C4-2B (cell line): ENCODE results near the gene CST3.

Source experiments
- ZFX ChIP-seq: fragments of 450-650 bp; IDR thresholded peaks from 2 replicates; pipeline ENCODE4 v1.6.1; 2017
- TF ChIP-seq, protein P1 (sequence below): fragments of 450-650 bp; conservative IDR thresholded peaks from 2 replicates; pipeline ENCODE4 v1.5.1; 2017; ENCODE audit warnings: mild to moderate bottlenecking

DNA sequence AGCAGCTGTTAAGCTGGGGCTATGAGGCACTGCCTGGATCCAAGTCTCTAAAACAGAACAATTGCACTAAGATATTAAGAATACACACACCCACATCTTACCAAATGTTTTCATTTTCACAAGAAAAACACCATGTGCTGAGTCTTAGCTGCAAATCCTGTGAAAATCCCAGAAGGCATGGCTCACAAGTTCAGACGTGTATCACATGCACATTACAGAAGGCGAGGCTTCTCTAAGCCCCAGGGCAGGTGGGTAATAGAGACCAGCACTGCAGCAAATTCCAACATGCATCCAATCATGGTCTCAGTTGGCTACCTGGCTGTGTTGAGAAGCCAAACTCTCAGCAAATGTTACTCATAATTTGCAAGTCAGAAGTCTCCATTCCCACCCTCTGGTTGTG is 16.2 kb upstream of the CST3 start:
- TF ChIP-seq, protein P1, sequence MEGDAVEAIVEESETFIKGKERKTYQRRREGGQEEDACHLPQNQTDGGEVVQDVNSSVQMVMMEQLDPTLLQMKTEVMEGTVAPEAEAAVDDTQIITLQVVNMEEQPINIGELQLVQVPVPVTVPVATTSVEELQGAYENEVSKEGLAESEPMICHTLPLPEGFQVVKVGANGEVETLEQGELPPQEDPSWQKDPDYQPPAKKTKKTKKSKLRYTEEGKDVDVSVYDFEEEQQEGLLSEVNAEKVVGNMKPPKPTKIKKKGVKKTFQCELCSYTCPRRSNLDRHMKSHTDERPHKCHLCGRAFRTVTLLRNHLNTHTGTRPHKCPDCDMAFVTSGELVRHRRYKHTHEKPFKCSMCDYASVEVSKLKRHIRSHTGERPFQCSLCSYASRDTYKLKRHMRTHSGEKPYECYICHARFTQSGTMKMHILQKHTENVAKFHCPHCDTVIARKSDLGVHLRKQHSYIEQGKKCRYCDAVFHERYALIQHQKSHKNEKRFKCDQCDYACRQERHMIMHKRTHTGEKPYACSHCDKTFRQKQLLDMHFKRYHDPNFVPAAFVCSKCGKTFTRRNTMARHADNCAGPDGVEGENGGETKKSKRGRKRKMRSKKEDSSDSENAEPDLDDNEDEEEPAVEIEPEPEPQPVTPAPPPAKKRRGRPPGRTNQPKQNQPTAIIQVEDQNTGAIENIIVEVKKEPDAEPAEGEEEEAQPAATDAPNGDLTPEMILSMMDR = no peak
- no peak for TF ChIP-seq ZFX
